HepG2 (cell line): ENCODE results near the gene NIPAL3. TPM values are rescaled to one million over a fixed set of nuclear protein-coding genes. Genes with fewer than 3 reads are reported as not detected.

Source experiments
- ARID5B ChIP-seq: IDR thresholded peaks from 2 replicates; pipeline ENCODE4 v1.4.0; 2020; ENCODE audit warnings: mild to moderate bottlenecking, missing genetic modification reagents
- FOXK2 ChIP-seq: fragments of 450-650 bp; IDR thresholded peaks from 2 replicates; pipeline ENCODE4 v1.6.1; 2016
- GTF3A ChIP-seq: sonication (generic); formaldehyde crosslinking; conservative IDR thresholded peaks from 2 replicates; pipeline ENCODE4 v1.4.0; 2020; ENCODE audit warnings: mild to moderate bottlenecking, missing genetic modification reagents
- HBP1 ChIP-seq: IDR thresholded peaks from 2 replicates; pipeline ENCODE4 v1.6.1; 2016; ENCODE audit warnings: low read depth, control low read depth
- NCOA1 ChIP-seq: sonication (generic); formaldehyde crosslinking; IDR thresholded peaks from 2 replicates; pipeline ENCODE4 v1.9.0; 2021; ENCODE audit warnings: missing genetic modification reagents
- SKIL ChIP-seq: sonication (generic); formaldehyde crosslinking; IDR thresholded peaks from 2 replicates; pipeline ENCODE4 v1.8.0; 2022; ENCODE audit warnings: missing genetic modification reagents, mild to moderate bottlenecking, moderate library complexity, borderline replicate concordance
- SOX6 ChIP-seq, 2 experiments: fragments of 450-650 bp in 1 of 2; sonication (generic) in 1 of 2; formaldehyde crosslinking in 1 of 2; IDR thresholded peaks; 2 replicates each; pipeline versions ENCODE4 v1.4.0 to v1.6.1; 2017 to 2020; ENCODE audit warnings: antibody characterized with exemption in 1 of 2, mild to moderate bottlenecking in 1 of 2, missing genetic modification reagents in 1 of 2
- ZEB1 ChIP-seq: IDR thresholded peaks from 2 replicates; pipeline ENCODE4 v1.6.1; 2012; ENCODE audit warnings: mild to moderate bottlenecking, low read depth, inconsistent platforms; ENCODE audit not compliant: insufficient replicate concordance
- ZFY ChIP-seq: sonication (generic); formaldehyde crosslinking; IDR thresholded peaks from 2 replicates; pipeline ENCODE4 v1.4.0; 2020; ENCODE audit warnings: missing genetic modification reagents
- ZFYVE20 ChIP-seq: sonication (generic); formaldehyde crosslinking; IDR thresholded peaks from 2 replicates; pipeline ENCODE4 v1.8.0; 2023; ENCODE audit warnings: low read depth, mild to moderate bottlenecking, moderate library complexity, missing genetic modification reagents, borderline replicate concordance
- ZMAT3 ChIP-seq: sonication (generic); formaldehyde crosslinking; conservative IDR thresholded peaks from 2 replicates; pipeline ENCODE4 v1.7.0; 2021; ENCODE audit warnings: missing genetic modification reagents
- ZMYM2 ChIP-seq: sonication (generic); formaldehyde crosslinking; IDR thresholded peaks from 2 replicates; pipeline ENCODE4 v1.8.0; 2022; ENCODE audit warnings: mild to moderate bottlenecking, missing genetic modification reagents
- ZNF24 ChIP-seq: fragments of 450-650 bp; IDR thresholded peaks from 2 replicates; pipeline ENCODE4 v1.6.1; 2017; ENCODE audit warnings: antibody characterized with exemption, mild to moderate bottlenecking
- ZNF720 ChIP-seq: sonication (generic); formaldehyde crosslinking; IDR thresholded peaks from 2 replicates; pipeline ENCODE4 v1.4.0; 2020; ENCODE audit warnings: missing genetic modification reagents
- ZNF878 ChIP-seq: sonication (generic); formaldehyde crosslinking; IDR thresholded peaks from 2 replicates; pipeline ENCODE4 v1.8.1; 2023; ENCODE audit warnings: mild to moderate bottlenecking, missing genetic modification reagents, moderate library complexity
- polyA plus RNA-seq, 8 experiments: library from polyadenylated mRNA; depleted of rRNA in 3 of 8; stranded (reverse) in 7 of 8; unstranded in 1 of 8; fragments of >200 nt; fragmentation: Illumina TruSeq in 4 of 8; extraction: Trizol in 4 of 8; gene quantifications; 2 replicates each; pipeline versions ENCODE4 v1.2.1 to v1.2.3, GENCODE V29; 2011 to 2016; ENCODE audit warnings: low read depth in 4 of 8, missing spikeins in 1 of 8, mixed read lengths in 1 of 8; ENCODE audit not compliant: insufficient read depth in 1 of 8
- total RNA-seq, 5 experiments: library from RNA; depleted of rRNA; stranded (reverse); fragments of >200 nt; fragmentation: Illumina TruSeq; extraction: Trizol; gene quantifications; 2 replicates each; pipeline ENCODE4 v1.2.3, GENCODE V29; 2016; ENCODE audit warnings: low read depth in 1 of 5
- TF ChIP-seq, protein P1 (sequence below): sonication (generic); formaldehyde crosslinking; conservative IDR thresholded peaks from 2 replicates; pipeline ENCODE4 v1.4.0; 2020; ENCODE audit warnings: missing genetic modification reagents

Gene NIPAL3
- total and polyA plus RNA-seq, 2 of the 13 experiments (the other 11 are each of a cell fraction or from before 2014, with no cell fraction given): 5.6 to 8.6 TPM

DNA sequence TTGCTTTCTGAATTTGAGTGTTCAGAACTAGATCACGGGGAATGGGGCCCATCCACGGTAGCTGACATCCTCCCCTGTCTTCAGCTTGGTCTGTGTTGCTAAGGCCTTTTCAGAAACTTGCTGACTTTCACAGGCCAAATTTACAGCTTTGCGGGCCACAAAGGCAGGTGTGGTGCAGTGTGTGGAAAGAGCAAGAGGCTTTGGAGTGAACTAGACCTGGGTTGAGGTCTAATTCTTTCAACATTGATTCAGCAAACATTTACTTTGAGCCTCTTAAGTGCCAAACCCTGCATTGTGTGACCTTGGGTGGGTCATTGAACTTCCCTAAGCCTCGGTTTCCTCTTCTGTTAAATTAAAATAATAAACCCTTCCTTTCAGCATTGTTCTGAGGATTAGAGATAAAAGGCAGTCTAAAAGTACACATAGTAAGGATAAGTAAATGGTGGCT is 26.3 kb upstream of the NIPAL3 start (continued):
- TF ChIP-seq, protein P1, sequence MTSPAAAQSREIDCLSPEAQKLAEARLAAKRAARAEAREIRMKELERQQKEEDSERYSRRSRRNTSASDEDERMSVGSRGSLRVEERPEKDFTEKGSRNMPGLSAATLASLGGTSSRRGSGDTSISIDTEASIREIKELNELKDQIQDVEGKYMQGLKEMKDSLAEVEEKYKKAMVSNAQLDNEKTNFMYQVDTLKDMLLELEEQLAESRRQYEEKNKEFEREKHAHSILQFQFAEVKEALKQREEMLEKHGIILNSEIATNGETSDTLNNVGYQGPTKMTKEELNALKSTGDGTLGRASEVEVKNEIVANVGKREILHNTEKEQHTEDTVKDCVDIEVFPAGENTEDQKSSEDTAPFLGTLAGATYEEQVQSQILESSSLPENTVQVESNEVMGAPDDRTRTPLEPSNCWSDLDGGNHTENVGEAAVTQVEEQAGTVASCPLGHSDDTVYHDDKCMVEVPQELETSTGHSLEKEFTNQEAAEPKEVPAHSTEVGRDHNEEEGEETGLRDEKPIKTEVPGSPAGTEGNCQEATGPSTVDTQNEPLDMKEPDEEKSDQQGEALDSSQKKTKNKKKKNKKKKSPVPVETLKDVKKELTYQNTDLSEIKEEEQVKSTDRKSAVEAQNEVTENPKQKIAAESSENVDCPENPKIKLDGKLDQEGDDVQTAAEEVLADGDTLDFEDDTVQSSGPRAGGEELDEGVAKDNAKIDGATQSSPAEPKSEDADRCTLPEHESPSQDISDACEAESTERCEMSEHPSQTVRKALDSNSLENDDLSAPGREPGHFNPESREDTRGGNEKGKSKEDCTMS (CRISPR knock-in tag): no peak
- TF ChIP-seq ZMAT3 (CRISPR knock-in tag) (no peak), ZEB1 (no peak), ARID5B (CRISPR knock-in tag) (peak; percentile 41; the same call in 1 of the 2 replicates), ZNF720 (CRISPR knock-in tag) (no peak), ZNF878 (CRISPR knock-in tag) (no peak), SKIL (CRISPR knock-in tag) (no peak), ZMYM2 (CRISPR knock-in tag) (no peak), NCOA1 (no peak), SOX6 (IDR thresholded peaks at IDR 0.05) (no peak), SOX6 (CRISPR knock-in tag; IDR thresholded peaks at IDR 0.05) (peak; percentile 76), ZNF24 (no peak), FOXK2 (no peak), ZFYVE20 (CRISPR knock-in tag) (no peak), ZFY (CRISPR knock-in tag) (no peak), HBP1 (CRISPR knock-in tag) (no peak), GTF3A (CRISPR knock-in tag) (no peak)
